Mesenchymal stem cell (in vitro differentiated cells and primary cell): Measurements from ENCODE around the gene USP20.

Experiments
- DNase-seq: peaks from one replicate; pipeline ENCODE4 v3.0.0-alpha.2; 2013
- H2AFZ ChIP-seq: one replicate; pipeline ENCODE4 v1.6.1; 2013; ENCODE audit warnings: low read depth, mild to moderate bottlenecking, control low read depth, inconsistent platforms, low read length, moderate library complexity
- H2AK5ac ChIP-seq: 2 replicates; pipeline ENCODE4 v1.6.1; 2013; ENCODE audit warnings: low read length, moderate library complexity, mild to moderate bottlenecking, inconsistent platforms; ENCODE audit not compliant: severe bottlenecking
- H2BK120ac ChIP-seq: one replicate; pipeline ENCODE4 v1.6.1; 2013; ENCODE audit warnings: low read depth, mild to moderate bottlenecking, inconsistent platforms, low read length, moderate library complexity
- H2BK12ac ChIP-seq, 2 experiments: one replicate each; pipeline ENCODE4 v1.6.1; 2013; ENCODE audit warnings: inconsistent platforms in 2 of 2, low read length in 2 of 2, mild to moderate bottlenecking in 2 of 2, moderate library complexity in 2 of 2, control low read depth in 1 of 2
- H2BK15ac ChIP-seq: one replicate; pipeline ENCODE4 v1.6.1; 2013; ENCODE audit warnings: mild to moderate bottlenecking, low read depth, inconsistent platforms; ENCODE audit not compliant: poor library complexity, severe bottlenecking
- H2BK5ac ChIP-seq: 2 replicates; pipeline ENCODE4 v1.6.1; 2013; ENCODE audit warnings: low read depth, mild to moderate bottlenecking, low read length, control low read depth, inconsistent platforms; ENCODE audit not compliant: poor library complexity, severe bottlenecking
- H3K14ac ChIP-seq, 2 experiments: one replicate each; pipeline ENCODE4 v1.6.1; 2013; ENCODE audit warnings: inconsistent platforms in 2 of 2, low read length in 2 of 2, control low read depth in 1 of 2, mild to moderate bottlenecking in 1 of 2, moderate library complexity in 1 of 2
- H3K18ac ChIP-seq, 2 experiments: one replicate each; pipeline ENCODE4 v1.6.1; 2013; ENCODE audit warnings: inconsistent platforms in 2 of 2, low read length in 2 of 2, control low read depth in 1 of 2, low read depth in 1 of 2, mild to moderate bottlenecking in 1 of 2
- H3K23ac ChIP-seq, 2 experiments: one replicate each; pipeline ENCODE4 v1.6.1; 2013; ENCODE audit warnings: inconsistent platforms in 2 of 2, low read length in 2 of 2, mild to moderate bottlenecking in 2 of 2, moderate library complexity in 2 of 2, control low read depth in 1 of 2
- H3K27ac ChIP-seq: 2 replicates; pipeline ENCODE4 v1.5.1; 2013; ENCODE audit warnings: mild to moderate bottlenecking, moderate library complexity, low read length, control low read depth, inconsistent platforms; ENCODE audit not compliant: poor library complexity, severe bottlenecking
- H3K27me3 ChIP-seq, 2 experiments: 2 replicates each; pipeline versions ENCODE4 v1.6.1 to v1.7.0; 2013; ENCODE audit warnings: low read length in 2 of 2, mild to moderate bottlenecking in 2 of 2, moderate library complexity in 2 of 2, control low read depth in 1 of 2, inconsistent platforms in 1 of 2; ENCODE audit not compliant: control insufficient read depth in 1 of 2, insufficient read depth in 1 of 2
- H3K36me3 ChIP-seq, 2 experiments: 2 replicates each; pipeline versions ENCODE4 v1.6.1 to v1.7.0; 2013; ENCODE audit warnings: low read length in 2 of 2, control low read depth in 1 of 2, inconsistent platforms in 1 of 2, low read depth in 1 of 2, mild to moderate bottlenecking in 1 of 2; ENCODE audit not compliant: insufficient read depth in 2 of 2, control insufficient read depth in 1 of 2
- H3K4ac ChIP-seq, 2 experiments: one replicate each; pipeline ENCODE4 v1.6.1; 2013; ENCODE audit warnings: inconsistent platforms in 2 of 2, low read length in 2 of 2, mild to moderate bottlenecking in 2 of 2, moderate library complexity in 2 of 2, control low read depth in 1 of 2, low read depth in 1 of 2
- H3K4me1 ChIP-seq: 2 replicates; pipeline ENCODE4 v1.6.1; 2013; ENCODE audit warnings: low read depth, low read length, control low read depth; ENCODE audit not compliant: control insufficient read depth, insufficient read depth
- H3K4me2 ChIP-seq: 2 replicates; pipeline ENCODE4 v1.6.1; 2013; ENCODE audit warnings: low read length, mild to moderate bottlenecking, inconsistent platforms; ENCODE audit not compliant: poor library complexity, severe bottlenecking
- H3K4me3 ChIP-seq, 2 experiments: 2 replicates each; pipeline versions ENCODE4 v1.5.1 to v1.7.0; 2013; ENCODE audit warnings: low read length in 2 of 2, mild to moderate bottlenecking in 2 of 2, control low read depth in 1 of 2, low read depth in 1 of 2; ENCODE audit not compliant: insufficient read depth in 1 of 2
- H3K79me1 ChIP-seq: replicated peaks from 2 replicates; pipeline ENCODE4 v1.6.1; 2013; ENCODE audit warnings: mild to moderate bottlenecking, control low read depth, low read length, inconsistent platforms; ENCODE audit not compliant: poor library complexity, severe bottlenecking
- H3K9ac ChIP-seq: 2 replicates; pipeline ENCODE4 v1.7.0; 2013; ENCODE audit warnings: mild to moderate bottlenecking, low read length, moderate library complexity
- H3K9me3 ChIP-seq: 2 replicates; pipeline ENCODE4 v1.7.0; 2013; ENCODE audit warnings: mild to moderate bottlenecking, low read length; ENCODE audit not compliant: control insufficient read depth
- H4K8ac ChIP-seq: one replicate; pipeline ENCODE4 v1.6.1; 2013; ENCODE audit warnings: inconsistent platforms, mild to moderate bottlenecking, low read length, moderate library complexity
- H4K91ac ChIP-seq: one replicate; pipeline ENCODE4 v1.6.1; 2013; ENCODE audit warnings: mild to moderate bottlenecking, low read length, inconsistent platforms
- WGBS: methylation state at CpG from one replicate; pipeline ENCODE4 v1.1.7; 2013; ENCODE audit warnings: mixed read lengths; 5-methylcytosine and 5-hydroxymethylcytosine counted together

Gene USP20

DNA sequence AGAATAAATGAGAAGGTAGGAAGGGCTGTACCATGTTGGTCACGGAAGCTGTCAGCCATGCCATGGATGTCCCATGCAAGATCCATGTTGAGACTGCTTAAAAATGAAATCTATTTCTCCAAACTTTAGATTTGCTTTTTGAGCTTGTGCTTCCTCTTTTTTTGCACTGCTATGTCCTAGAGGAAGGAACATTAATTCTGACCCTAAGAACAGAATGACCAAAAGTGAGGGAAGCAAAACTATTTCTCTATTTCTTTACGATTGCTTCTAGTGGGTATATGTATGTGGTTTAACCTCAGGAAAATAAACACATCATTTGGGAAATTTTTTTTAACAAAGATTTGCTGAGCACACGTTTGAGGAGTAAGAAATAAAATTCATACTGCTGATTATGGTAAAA, 84.6 kb downstream of the USP20 start:
- no peaks in the 10 kb centered on the region for H3K79me1 ChIP-seq
- no peak overlapping the region for H3K4me2 ChIP-seq
- 100% methylated on average over 1 of the region's 3 CpGs for WGBS

GRCh38 chr9:129921905-129922304, 86.6 kb downstream of the USP20 start:
- H3K9me3 ChIP-seq, result no peaks in the 10 kb centered on the region
- H2BK5ac ChIP-seq, result no peak overlapping the region
- H3K4me3 ChIP-seq, result no peak overlapping the region
- H2BK15ac ChIP-seq, result no peak overlapping the region
- H2BK12ac ChIP-seq, result no peak overlapping the region
- no peak overlapping the region for H4K8ac ChIP-seq
- no peaks in the 10 kb centered on the region for H3K27me3 ChIP-seq
- H4K91ac ChIP-seq, result no peak overlapping the region
- no peak overlapping the region for H2AK5ac ChIP-seq
- H3K18ac ChIP-seq, result no peak overlapping the region
- H3K23ac ChIP-seq, result no peak overlapping the region
- no peak overlapping the region for H2AFZ ChIP-seq
- H3K79me1 ChIP-seq, result no peaks in the 10 kb centered on the region
- H3K36me3 ChIP-seq, result peaks cover 0 to 55% of the 10 kb centered on the region in 2 experiments
- no peak overlapping the region for H2BK120ac ChIP-seq
- H3K27ac ChIP-seq, result no peak overlapping the region
- no peak overlapping the region for H3K4me2 ChIP-seq
- H3K14ac ChIP-seq, result no peak overlapping the region
- H3K4ac ChIP-seq, result no peak overlapping the region
- no peak overlapping the region for H3K9ac ChIP-seq
- no peak for DNase-seq
- 95% methylated on average over 1 of the region's 4 CpGs for WGBS
- no peaks in the 10 kb centered on the region for H3K4me1 ChIP-seq

More for the DNA sequence above, 84.6 kb downstream of the USP20 start:
- Histone ChIP-seq H3K4me3 (no peak overlapping the region), H4K91ac (no peak overlapping the region), H3K9ac (no peak overlapping the region), H3K9me3 (no peaks in the 10 kb centered on the region), H3K27me3 (no peaks in the 10 kb centered on the region), H2BK120ac (no peak overlapping the region), H3K36me3 (peaks cover 0 to 43% of the 10 kb centered on the region in 2 experiments), H3K27ac (no peak overlapping the region), H2BK12ac (no peak overlapping the region), H2BK15ac (no peak overlapping the region), H3K23ac (no peak overlapping the region), H2AFZ (no peak overlapping the region), H2AK5ac (no peak overlapping the region), H3K18ac (no peak overlapping the region), H3K4ac (no peak overlapping the region), H3K14ac (no peak overlapping the region), H4K8ac (no peak overlapping the region), H3K4me1 (no peaks in the 10 kb centered on the region), H2BK5ac (no peak overlapping the region)
- DNase-seq, result no peak

GRCh38 chr9:129923589-129923988, 88.3 kb downstream of the USP20 start:
- Histone ChIP-seq H2BK5ac (no peak overlapping the region), H2AFZ (no peak overlapping the region), H3K4ac (no peak overlapping the region), H3K4me1 (no peaks in the 10 kb centered on the region), H3K14ac (no peak overlapping the region), H3K23ac (no peak overlapping the region), H3K79me1 (no peaks in the 10 kb centered on the region), H3K9ac (no peak overlapping the region), H2BK12ac (no peak overlapping the region), H4K91ac (no peak overlapping the region), H3K36me3 (peaks cover 0 to 63% of the 10 kb centered on the region in 2 experiments), H2BK15ac (no peak overlapping the region), H3K4me2 (no peak overlapping the region), H3K9me3 (no peaks in the 10 kb centered on the region), H3K4me3 (no peak overlapping the region), H4K8ac (no peak overlapping the region), H3K18ac (no peak overlapping the region), H2AK5ac (no peak overlapping the region), H3K27ac (no peak overlapping the region), H2BK120ac (no peak overlapping the region), H3K27me3 (no peaks in the 10 kb centered on the region)
- DNase-seq, result no peak
- WGBS, result 91% methylated on average over 6 of the region's 6 CpGs

- H3K14ac ChIP-seq, result no peak overlapping the region
- H3K23ac ChIP-seq, result no peak overlapping the region
- no peak overlapping the region for H3K4me2 ChIP-seq
- peaks cover 0 to 33% of the 10 kb centered on the region in 2 experiments for H3K36me3 ChIP-seq
- 100% methylated on average over 9 of the region's 9 CpGs for WGBS
- no peaks in the 10 kb centered on the region for H3K9me3 ChIP-seq
- no peak overlapping the region for H3K9ac ChIP-seq
- no peak overlapping the region for H2BK120ac ChIP-seq
- no peaks in the 10 kb centered on the region for H3K4me1 ChIP-seq
- H2AK5ac ChIP-seq, result no peak overlapping the region
- no peak overlapping the region for H4K8ac ChIP-seq
- no peak for DNase-seq
- H3K27me3 ChIP-seq, result no peaks in the 10 kb centered on the region
- H4K91ac ChIP-seq, result no peak overlapping the region
- no peak overlapping the region for H3K4me3 ChIP-seq
- no peaks in the 10 kb centered on the region for H3K79me1 ChIP-seq
- no peak overlapping the region for H2BK5ac ChIP-seq
- no peak overlapping the region for H2BK12ac ChIP-seq
- H3K18ac ChIP-seq, result no peak overlapping the region
- H2BK15ac ChIP-seq, result no peak overlapping the region
- no peak overlapping the region for H2AFZ ChIP-seq
- no peak overlapping the region for H3K27ac ChIP-seq
- H3K4ac ChIP-seq, result no peak overlapping the region
These were observed 94.4 kb downstream of the USP20 start for GRCh38 chr9:129929496-129930125.
